ENCODE results near the gene HAS3. TPM values are rescaled to one million over a fixed set of nuclear protein-coding genes. Genes with fewer than 3 reads are reported as not detected.

HAS3 gene
- total and polyA plus RNA-seq, 3 experiments from 2014 or later = 0.07 to 0.62 (median 0.55) TPM

- ChIA-PET POLR2A (no interaction called here), CTCF (no interaction called here)
- Mint-ChIP-seq H3K4me1 (peaks cover 10 to 15% (median 12%) of the 10 kb centered on the region in 3 donors), H3K4me3 (no peak overlapping the region), H3K27ac (no peak overlapping the region), H3K27me3 (no peaks in the 10 kb centered on the region), H3K9me3 (no peaks in the 10 kb centered on the region), H3K36me3 (peaks cover 6 to 35% (median 14%) of the 10 kb centered on the region in 3 donors)
- DNase-seq = no peak
- Histone ChIP-seq H3K36me3 (ENCODE audit: insufficient read depth, low read length) (no peaks in the 10 kb centered on the region), H3K9me3 (ENCODE audit: low read length) (no peaks in the 10 kb centered on the region), H3K27ac (ENCODE audit: low read depth, low read length) (no peak overlapping the region), H3K4me1 (ENCODE audit: insufficient read depth, low read length) (no peaks in the 10 kb centered on the region), H3K4me3 (ENCODE audit: low read length) (no peak overlapping the region), H3K27me3 (ENCODE audit: insufficient read depth, low read length, poor library complexity, severe bottlenecking) (no peaks in the 10 kb centered on the region)
Measured at GRCh38 chr16:69084289-69084688, 21.2 kb upstream of the HAS3 start.

- Mint-ChIP-seq H3K27ac (no peak overlapping the region), H3K4me1 (peaks cover 13 to 19% (median 19%) of the 10 kb centered on the region in 3 donors), H3K36me3 (peaks cover 6 to 35% (median 12%) of the 10 kb centered on the region in 3 donors), H3K9me3 (no peaks in the 10 kb centered on the region), H3K4me3 (no peak overlapping the region), H3K27me3 (no peaks in the 10 kb centered on the region)
- Histone ChIP-seq H3K27ac (ENCODE audit: low read depth, low read length) (no peak overlapping the region), H3K9me3 (ENCODE audit: low read length) (no peaks in the 10 kb centered on the region), H3K27me3 (ENCODE audit: insufficient read depth, low read length, poor library complexity, severe bottlenecking) (no peaks in the 10 kb centered on the region), H3K4me1 (ENCODE audit: insufficient read depth, low read length) (no peaks in the 10 kb centered on the region), H3K36me3 (ENCODE audit: insufficient read depth, low read length) (no peaks in the 10 kb centered on the region), H3K4me3 (ENCODE audit: low read length) (no peak overlapping the region)
- no peak for DNase-seq
- ChIA-PET POLR2A (no interaction called here), CTCF (interaction anchor here (0.6 kb wide), 1 partner anchor 20 kb away, joined by 3 read pairs; no protein-coding TSS in a partner anchor)
Measured at GRCh38 chr16:69085032-69085695, 20.3 kb upstream of the HAS3 start.

- Mint-ChIP-seq H3K27ac (peak overlapping the region in 2 of 8 donors; percentile 47 to 85), H3K4me3 (no peak overlapping the region), H3K27me3 (no peaks in the 10 kb centered on the region), H3K4me1 (peaks cover 13 to 20% (median 19%) of the 10 kb centered on the region in 3 donors), H3K9me3 (no peaks in the 10 kb centered on the region), H3K36me3 (peaks cover 6 to 35% (median 12%) of the 10 kb centered on the region in 3 donors)
- POLR2A ChIA-PET = no interaction called here
- H3K36me3 ChIP-seq (ENCODE audit: insufficient read depth, low read length) = no peaks in the 10 kb centered on the region
- CTCF ChIA-PET = no interaction called here
- no peak for DNase-seq
- no peaks in the 10 kb centered on the region for H3K27me3 ChIP-seq (ENCODE audit: insufficient read depth, low read length, poor library complexity, severe bottlenecking)
- H3K4me1 ChIP-seq (ENCODE audit: insufficient read depth, low read length) = no peaks in the 10 kb centered on the region
- no peaks in the 10 kb centered on the region for H3K9me3 ChIP-seq (ENCODE audit: low read length)
- H3K4me3 ChIP-seq (ENCODE audit: low read length) = no peak overlapping the region
- no peak overlapping the region for H3K27ac ChIP-seq (ENCODE audit: low read depth, low read length)
Measured at GRCh38 chr16:69087161-69087581, 18.3 kb upstream of the HAS3 start.

GRCh38 chr16:69088684-69089083 is 16.8 kb upstream of the HAS3 start:
- Histone ChIP-seq H3K4me1 (ENCODE audit: insufficient read depth, low read length) (no peaks in the 10 kb centered on the region), H3K4me3 (ENCODE audit: low read length) (no peak overlapping the region), H3K27ac (ENCODE audit: low read depth, low read length) (no peak overlapping the region), H3K36me3 (ENCODE audit: insufficient read depth, low read length) (no peaks in the 10 kb centered on the region), H3K27me3 (ENCODE audit: insufficient read depth, low read length, poor library complexity, severe bottlenecking) (no peaks in the 10 kb centered on the region), H3K9me3 (ENCODE audit: low read length) (no peaks in the 10 kb centered on the region)
- H3K36me3 Mint-ChIP-seq = peaks cover 6 to 25% (median 11%) of the 10 kb centered on the region in 3 donors
- no peaks in the 10 kb centered on the region for H3K9me3 Mint-ChIP-seq
- DNase-seq = no peak
- no peaks in the 10 kb centered on the region for H3K27me3 Mint-ChIP-seq
- H3K4me1 Mint-ChIP-seq = peaks cover 13 to 20% (median 19%) of the 10 kb centered on the region in 3 donors
- POLR2A ChIA-PET = no interaction called here
- no peak overlapping the region for H3K4me3 Mint-ChIP-seq
- H3K27ac Mint-ChIP-seq = peak overlapping the region in 5 of 8 donors; percentile 42 to 86 (median 47)
- CTCF ChIA-PET = interaction anchor here (1.4 kb wide), 1 partner anchor 13 kb away, joined by 3 read pairs; no protein-coding TSS in a partner anchor

- Mint-ChIP-seq H3K27me3 (peaks cover 0 to 2% of the 10 kb centered on the region in 2 donors), H3K4me3 (peak overlapping the region in 1 of 7 donors; percentile 18), H3K9me3 (no peaks in the 10 kb centered on the region), H3K36me3 (peaks cover 6 to 19% (median 7%) of the 10 kb centered on the region in 3 donors), H3K27ac (peak overlapping the region in 5 of 8 donors; percentile 5 to 74 (median 47)), H3K4me1 (peaks cover 13 to 20% (median 19%) of the 10 kb centered on the region in 3 donors)
- no peaks in the 10 kb centered on the region for H3K9me3 ChIP-seq (ENCODE audit: low read length)
- DNase-seq = no peak
- H3K27me3 ChIP-seq (ENCODE audit: insufficient read depth, low read length, poor library complexity, severe bottlenecking) = no peaks in the 10 kb centered on the region
- ChIA-PET CTCF (interaction anchor here (1.4 kb wide), 1 partner anchor 14 kb away, joined by 3 read pairs; no protein-coding TSS in a partner anchor), POLR2A (interaction anchor here (0.5 to 0.6 kb wide), 2 partner anchors 38 to 153 kb away, joined by 3 to 4 read pairs; no protein-coding TSS in a partner anchor)
- no peaks in the 10 kb centered on the region for H3K36me3 ChIP-seq (ENCODE audit: insufficient read depth, low read length)
- no peak overlapping the region for H3K27ac ChIP-seq (ENCODE audit: low read depth, low read length)
- H3K4me1 ChIP-seq (ENCODE audit: insufficient read depth, low read length) = no peaks in the 10 kb centered on the region
- no peak overlapping the region for H3K4me3 ChIP-seq (ENCODE audit: low read length)
Measured at GRCh38 chr16:69089091-69089910, 16.2 kb upstream of the HAS3 start.

GRCh38 chr16:69093974-69094373 is 11.5 kb upstream of the HAS3 start:
- H3K4me3 Mint-ChIP-seq = no peak overlapping the region
- H3K4me1 Mint-ChIP-seq = peaks cover 6 to 11% (median 8%) of the 10 kb centered on the region in 3 donors
- no peak for DNase-seq
- no peak overlapping the region for H3K27ac Mint-ChIP-seq
- Histone ChIP-seq H3K4me1 (ENCODE audit: insufficient read depth, low read length) (no peaks in the 10 kb centered on the region), H3K27ac (ENCODE audit: low read depth, low read length) (no peak overlapping the region), H3K4me3 (ENCODE audit: low read length) (no peak overlapping the region), H3K27me3 (ENCODE audit: insufficient read depth, low read length, poor library complexity, severe bottlenecking) (no peaks in the 10 kb centered on the region), H3K9me3 (ENCODE audit: low read length) (no peaks in the 10 kb centered on the region), H3K36me3 (ENCODE audit: insufficient read depth, low read length) (no peaks in the 10 kb centered on the region)
- ChIA-PET POLR2A (no interaction called here), CTCF (no interaction called here)
- peaks cover 0 to 2% of the 10 kb centered on the region in 2 donors for H3K27me3 Mint-ChIP-seq
- H3K9me3 Mint-ChIP-seq = no peaks in the 10 kb centered on the region
- no peaks in the 10 kb centered on the region for H3K36me3 Mint-ChIP-seq

GRCh38 chr16:69094501-69094900 is 11.0 kb upstream of the HAS3 start:
- no peaks in the 10 kb centered on the region for H3K9me3 Mint-ChIP-seq
- H3K36me3 Mint-ChIP-seq = no peaks in the 10 kb centered on the region
- H3K36me3 ChIP-seq (ENCODE audit: insufficient read depth, low read length) = no peaks in the 10 kb centered on the region
- H3K27me3 Mint-ChIP-seq = peaks cover 0 to 2% of the 10 kb centered on the region in 2 donors
- H3K4me1 Mint-ChIP-seq = peaks cover 2 to 6% (median 2%) of the 10 kb centered on the region in 3 donors
- no peaks in the 10 kb centered on the region for H3K4me1 ChIP-seq (ENCODE audit: insufficient read depth, low read length)
- no peak overlapping the region for H3K27ac ChIP-seq (ENCODE audit: low read depth, low read length)
- H3K9me3 ChIP-seq (ENCODE audit: low read length) = no peaks in the 10 kb centered on the region
- POLR2A ChIA-PET = no interaction called here
- CTCF ChIA-PET = no interaction called here
- no peak overlapping the region for H3K27ac Mint-ChIP-seq
- H3K4me3 Mint-ChIP-seq = no peak overlapping the region
- no peak for DNase-seq
- H3K27me3 ChIP-seq (ENCODE audit: insufficient read depth, low read length, poor library complexity, severe bottlenecking) = no peaks in the 10 kb centered on the region
- H3K4me3 ChIP-seq (ENCODE audit: low read length) = no peak overlapping the region

- ChIA-PET CTCF (no interaction called here), POLR2A (no interaction called here)
- H3K27me3 ChIP-seq (ENCODE audit: insufficient read depth, low read length, poor library complexity, severe bottlenecking) = no peaks in the 10 kb centered on the region
- Mint-ChIP-seq H3K27me3 (peaks cover 0 to 2% of the 10 kb centered on the region in 2 donors), H3K4me3 (no peak overlapping the region), H3K4me1 (peaks cover 0 to 1% (median 0%) of the 10 kb centered on the region in 3 donors), H3K36me3 (no peaks in the 10 kb centered on the region), H3K9me3 (no peaks in the 10 kb centered on the region), H3K27ac (no peak overlapping the region)
- no peaks in the 10 kb centered on the region for H3K4me1 ChIP-seq (ENCODE audit: insufficient read depth, low read length)
- no peak overlapping the region for H3K4me3 ChIP-seq (ENCODE audit: low read length)
- DNase-seq = no peak
- H3K27ac ChIP-seq (ENCODE audit: low read depth, low read length) = no peak overlapping the region
- no peaks in the 10 kb centered on the region for H3K36me3 ChIP-seq (ENCODE audit: insufficient read depth, low read length)
- H3K9me3 ChIP-seq (ENCODE audit: low read length) = no peaks in the 10 kb centered on the region
Measured at GRCh38 chr16:69095193-69095592, 10.3 kb upstream of the HAS3 start.

Measured in CD8-positive, alpha-beta memory T cell (primary cell).